Activated CD4-positive, alpha-beta T cell treated with anti-CD3 and anti-CD28 coated beads, Interleukin-2, amount 50 U/mL, for 1 hour (primary cell): ENCODE results near the gene TANGO6.
"Not testable (repeated sequence)": the region's sequence is repeated elsewhere in the genome, so short reads cannot be mapped to it uniquely, and the experiment has no call there.

Source experiments
- DNase-seq: peaks from one replicate; pipeline ENCODE4 v3.0.0-alpha.2; 2020

The TANGO6 gene

GRCh38 chr16:68973611-68974120, 130.3 kb downstream of the TANGO6 start:
- DNase-seq, result no peak

DNA sequence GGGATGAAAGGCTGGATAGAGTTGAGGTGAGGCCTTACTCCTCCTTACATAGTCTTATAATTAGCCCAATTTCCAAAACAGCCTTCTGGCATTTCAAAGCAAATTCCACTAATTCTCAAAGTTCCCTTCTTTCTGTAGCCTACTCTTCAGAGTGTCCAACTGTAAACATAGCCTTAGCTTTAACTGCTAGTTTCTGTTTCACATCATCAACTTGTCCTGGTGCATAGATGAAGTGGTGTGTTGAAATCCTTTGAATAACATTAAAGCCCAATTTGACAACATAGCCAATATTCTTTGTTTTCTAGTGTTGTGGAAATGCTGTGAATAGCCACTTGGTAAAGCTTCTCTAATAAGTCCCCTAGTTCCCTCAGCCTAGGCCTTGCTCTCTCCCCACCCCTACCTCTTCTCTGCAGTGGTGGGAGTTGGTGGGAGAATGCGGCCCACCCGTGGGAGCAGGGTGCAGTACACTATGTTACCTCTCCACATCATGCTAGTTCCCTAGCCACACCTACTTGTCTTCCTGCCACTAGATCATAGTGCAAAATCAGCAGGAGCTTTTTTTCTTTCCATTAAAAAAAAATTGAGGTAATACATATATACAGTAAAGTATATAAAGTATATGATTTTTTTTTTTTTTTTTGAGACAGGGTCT, 135.1 kb downstream of the TANGO6 start:
- no peak for DNase-seq

DNA sequence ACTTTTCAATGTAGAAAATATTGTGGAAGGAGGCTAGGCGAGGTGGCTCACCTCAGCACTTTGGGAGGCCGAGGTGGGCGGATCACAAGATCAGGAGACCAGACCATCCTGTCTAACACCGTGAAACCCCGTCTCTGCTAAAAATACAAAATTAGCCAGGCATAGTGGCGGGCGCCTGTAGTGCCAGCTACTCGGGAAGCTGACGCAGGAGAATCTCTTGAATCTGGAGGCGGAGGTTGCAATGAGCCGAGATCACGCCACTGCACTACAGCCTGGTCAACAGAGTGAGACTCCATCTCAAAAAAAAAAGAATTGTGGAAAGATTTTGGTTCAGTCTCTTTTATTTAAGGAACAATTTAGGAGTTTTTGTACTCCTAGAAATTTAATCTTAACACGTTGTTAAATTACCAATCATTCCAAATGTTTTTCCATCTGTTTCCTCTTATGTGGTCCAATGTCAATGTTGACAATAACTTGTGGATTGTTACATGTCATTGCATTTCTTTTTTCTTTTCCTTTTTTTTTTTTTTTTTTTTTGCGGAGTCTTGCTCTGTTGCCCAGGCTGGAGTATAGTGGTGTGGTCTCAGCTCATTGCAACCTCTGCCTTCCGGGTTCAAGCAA, 137.5 kb downstream of the TANGO6 start:
- DNase-seq, result no peak

- DNase-seq, result no peak
These were observed 138.6 kb downstream of the TANGO6 start for GRCh38 chr16:68981971-68982370.

DNA sequence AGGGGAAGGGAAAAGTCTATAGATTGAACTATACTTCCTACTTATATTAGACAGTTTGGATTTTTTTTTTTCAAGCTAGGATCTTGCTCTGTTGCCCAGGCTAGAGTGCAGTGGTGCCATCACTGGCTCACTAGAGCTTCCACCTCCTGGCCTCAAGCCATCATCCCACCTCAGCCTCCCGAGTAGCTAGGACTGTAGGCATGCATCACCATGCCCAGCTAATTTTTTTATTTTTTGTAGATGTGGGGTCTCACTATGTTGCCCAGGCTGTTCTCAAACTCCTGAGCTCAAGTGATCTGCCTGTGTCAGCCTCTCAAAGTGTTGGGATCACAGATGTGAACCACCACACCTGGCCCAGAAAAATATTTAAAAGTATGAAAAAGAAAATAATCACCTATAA, 141.1 kb downstream of the TANGO6 start:
- no peak for DNase-seq

GRCh38 chr16:68985268-68985667, 141.9 kb downstream of the TANGO6 start:
- DNase-seq, result no peak

- DNase-seq, result no peak
These were observed 142.5 kb downstream of the TANGO6 start for GRCh38 chr16:68985855-68986254.

DNA sequence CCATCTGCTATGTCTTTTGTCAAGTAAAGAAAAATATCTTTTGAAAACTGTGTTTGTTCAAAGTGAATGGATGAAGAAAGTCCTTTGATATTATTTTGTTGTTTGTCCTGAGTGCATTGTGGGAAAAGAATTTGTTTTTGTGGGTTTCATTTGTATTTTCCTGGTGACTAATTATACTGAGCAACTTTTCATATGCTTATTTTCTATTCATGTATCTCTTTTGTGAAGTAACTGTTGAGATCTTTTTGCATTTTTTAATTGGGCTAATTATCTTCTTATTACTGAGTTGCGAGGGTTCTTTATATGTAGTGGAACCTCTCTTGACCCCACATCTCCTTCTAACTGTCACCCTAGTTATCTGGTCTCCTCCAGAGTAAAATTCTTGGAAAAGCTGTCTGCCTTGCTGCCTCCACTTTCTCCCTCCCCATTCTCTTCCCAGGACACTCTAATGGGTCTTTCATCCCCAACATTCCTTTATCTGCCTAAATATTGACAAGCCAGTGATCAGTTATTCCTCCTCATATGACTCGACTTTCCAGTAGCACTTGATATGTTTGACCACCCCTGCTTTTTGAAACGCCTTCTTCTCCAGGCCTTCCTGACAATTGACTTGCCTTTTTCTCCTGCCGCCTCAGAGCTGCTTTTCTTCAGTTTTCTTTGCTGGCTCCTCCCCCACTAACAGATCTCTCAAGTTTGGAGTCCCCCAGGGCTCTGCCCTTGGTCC, 144.6 kb downstream of the TANGO6 start:
- DNase-seq, result no peak

DNA sequence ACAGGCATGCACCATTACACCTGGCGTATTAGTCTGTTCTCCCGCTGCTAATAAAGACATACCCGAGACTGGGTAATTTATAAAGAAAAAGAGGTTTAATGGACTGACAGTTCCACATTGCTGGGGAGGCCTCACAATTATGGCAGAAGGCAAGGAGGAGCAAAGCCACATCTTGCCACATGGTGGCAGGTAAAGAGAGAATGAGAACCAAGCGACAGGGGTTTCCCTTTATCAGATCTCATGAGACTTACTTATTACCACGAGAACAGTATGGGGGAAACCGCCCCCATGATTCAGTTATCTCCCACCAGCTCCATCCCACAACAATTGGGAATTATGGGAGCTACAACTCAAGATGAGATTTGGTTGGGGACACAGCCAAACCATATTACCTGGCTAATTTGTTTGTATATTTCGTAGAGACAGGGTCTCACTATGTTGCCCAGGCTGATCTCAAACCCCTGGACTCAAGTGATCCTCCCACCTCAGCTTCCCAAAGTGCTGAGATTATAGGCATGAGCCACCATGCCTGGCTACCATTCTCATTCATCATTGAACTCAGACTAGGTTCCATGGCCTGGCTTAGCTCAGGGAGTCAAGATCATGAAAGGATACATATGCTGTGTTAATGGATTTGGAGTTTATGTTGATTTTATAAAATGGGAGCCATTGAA, 147.0 kb downstream of the TANGO6 start:
- not testable (repeated sequence) for DNase-seq

- no peak for DNase-seq
These were observed 147.7 kb downstream of the TANGO6 start for GRCh38 chr16:68991075-68991474.

GRCh38 chr16:68992521-68992920, 149.2 kb downstream of the TANGO6 start:
- no peak for DNase-seq

- no peak for DNase-seq
These were observed 150.1 kb downstream of the TANGO6 start for GRCh38 chr16:68993456-68993855.

DNA sequence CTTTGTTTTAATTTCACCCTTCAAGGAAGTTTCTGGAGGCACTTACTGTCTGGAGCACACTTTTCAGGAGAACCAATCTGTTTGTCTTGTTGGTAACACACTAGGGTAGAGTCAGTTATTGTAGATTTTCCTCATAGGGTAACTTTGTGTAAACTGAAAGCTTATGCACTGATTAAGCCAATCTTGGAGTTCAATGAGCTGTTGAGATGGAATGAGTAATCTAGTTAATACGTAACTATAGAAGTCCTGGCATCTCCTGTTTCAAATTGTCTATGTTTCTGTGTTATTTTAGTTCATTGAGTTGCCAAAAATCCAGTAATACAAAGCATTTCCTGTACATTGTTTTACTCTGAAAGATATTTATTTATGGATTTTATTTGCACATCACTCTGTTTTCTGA, 150.6 kb downstream of the TANGO6 start:
- DNase-seq, result no peak

GRCh38 chr16:68994324-68994723, 151.0 kb downstream of the TANGO6 start:
- no peak for DNase-seq

GRCh38 chr16:68995011-68995504, 151.7 kb downstream of the TANGO6 start:
- no peak for DNase-seq

- DNase-seq, result no peak
These were observed 154.2 kb downstream of the TANGO6 start for GRCh38 chr16:68997564-68997963.

DNA sequence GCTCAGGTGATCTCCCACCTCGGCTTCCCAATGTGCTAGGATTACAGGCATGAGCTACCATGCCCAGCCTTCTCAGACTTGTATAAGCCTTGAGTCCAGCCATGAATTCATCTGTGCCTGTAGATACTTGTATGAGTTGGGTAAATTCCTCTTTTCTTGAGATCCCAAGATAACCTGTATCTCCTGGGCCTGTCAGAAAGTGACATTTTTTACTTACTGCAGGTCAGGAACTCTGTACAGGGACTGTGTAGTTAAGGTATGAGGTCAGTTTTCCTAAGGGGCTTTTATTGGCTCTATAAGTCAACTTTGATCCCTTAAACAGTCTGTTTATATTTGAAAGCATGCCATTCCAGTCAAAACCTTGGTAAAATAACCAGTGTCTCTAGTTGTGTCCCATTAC, 155.8 kb downstream of the TANGO6 start:
- DNase-seq, result no peak

DNA sequence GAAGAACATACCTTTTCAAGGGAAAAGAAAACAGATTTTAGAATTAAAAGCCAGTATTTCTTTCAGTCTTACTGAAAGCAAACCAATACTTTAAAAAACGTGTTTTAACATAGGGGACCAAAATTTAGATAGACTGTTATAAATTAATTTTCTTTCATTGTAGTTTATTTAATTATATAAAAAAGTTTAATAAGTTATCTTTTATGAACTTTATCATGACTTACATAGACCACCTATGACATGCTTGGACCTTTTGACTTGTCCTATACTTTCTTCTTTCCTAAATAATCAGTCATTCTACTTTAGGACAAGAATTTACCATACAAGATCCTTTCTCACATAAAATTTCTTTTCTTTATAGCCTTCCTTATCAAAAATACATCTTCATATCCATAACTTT, 160.2 kb downstream of the TANGO6 start:
- no peak for DNase-seq

- no peak for DNase-seq
These were observed 162.5 kb downstream of the TANGO6 start for GRCh38 chr16:69005641-69006355.

GRCh38 chr16:69012906-69013305, 169.6 kb downstream of the TANGO6 start:
- no peak for DNase-seq

GRCh38 chr16:69013991-69014390, 170.7 kb downstream of the TANGO6 start:
- no peak for DNase-seq

- DNase-seq, result no peak
These were observed 171.5 kb downstream of the TANGO6 start for GRCh38 chr16:69014811-69015210.
